Measurements from ENCODE around the gene TM4SF5.

Gene TM4SF5

GRCh38 chr17:4771519-4772234, at the start of gene TM4SF5:
Gene TM4SF5 (plus strand): TSS chr17:4771886. CDS start chr17:4771923, 37 bp downstream.
- no peak for DNase-seq (ENCODE audit: low spot score)

GRCh38 chr17:4722678-4723240, 48.9 kb upstream of the TM4SF5 start:
- DNase-seq (ENCODE audit: low spot score): no peak

GRCh38 chr17:4724650-4725049, 47.0 kb upstream of the TM4SF5 start:
- DNase-seq (ENCODE audit: low spot score): no peak

GRCh38 chr17:4725646-4726310, 45.9 kb upstream of the TM4SF5 start:
- DNase-seq (ENCODE audit: low spot score): no peak

- no peak for DNase-seq (ENCODE audit: low spot score)
Observed at GRCh38 chr17:4728124-4728523, 43.6 kb upstream of the TM4SF5 start.

GRCh38 chr17:4733073-4733531, 38.6 kb upstream of the TM4SF5 start:
- DNase-seq (ENCODE audit: low spot score): no peak

GRCh38 chr17:4734857-4735475, 36.7 kb upstream of the TM4SF5 start:
- no peak for DNase-seq (ENCODE audit: low spot score)

- no peak for DNase-seq (ENCODE audit: low spot score)
Observed at GRCh38 chr17:4735876-4736651, 35.6 kb upstream of the TM4SF5 start.

GRCh38 chr17:4738136-4739121, 33.3 kb upstream of the TM4SF5 start:
- DNase-seq (ENCODE audit: low spot score): peak; percentile 30

- DNase-seq (ENCODE audit: low spot score): peak; percentile 51
Observed at GRCh38 chr17:4739122-4740024, 32.3 kb upstream of the TM4SF5 start, which contains the start of the genes CXCL16 and ZMYND15. Gene CXCL16 (minus strand): TSS chr17:4739928. CDS start chr17:4739339, 589 bp downstream. Gene ZMYND15 (plus strand): TSS chr17:4739833. CDS start chr17:4740549, 716 bp downstream.

GRCh38 chr17:4740025-4740351, 31.7 kb upstream of the TM4SF5 start:
- no peak for DNase-seq (ENCODE audit: low spot score)

- DNase-seq (ENCODE audit: low spot score): no peak
Observed at GRCh38 chr17:4740584-4740983, 31.1 kb upstream of the TM4SF5 start.

GRCh38 chr17:4741544-4741943, 30.1 kb upstream of the TM4SF5 start:
- no peak for DNase-seq (ENCODE audit: low spot score)

- DNase-seq (ENCODE audit: low spot score): no peak
Observed at GRCh38 chr17:4742133-4742532, 29.6 kb upstream of the TM4SF5 start.

- no peak for DNase-seq (ENCODE audit: low spot score)
Observed at GRCh38 chr17:4742629-4743028, 29.1 kb upstream of the TM4SF5 start.

- no peak for DNase-seq (ENCODE audit: low spot score)
Observed at GRCh38 chr17:4743216-4743615, 28.5 kb upstream of the TM4SF5 start.

- no peak for DNase-seq (ENCODE audit: low spot score)
Observed at GRCh38 chr17:4743898-4744297, 27.8 kb upstream of the TM4SF5 start.

- no peak for DNase-seq (ENCODE audit: low spot score)
Observed at GRCh38 chr17:4744999-4745969, 26.4 kb upstream of the TM4SF5 start.

Data from CD4-positive, alpha-beta T cell treated with Interleukin-2 at 100 ng/mL for 4 hours (primary cell).